ENCODE results near the gene MTREX.
A peak's percentile ranks its signal among the peaks of the same experiment; 100 is the strongest.

The MTREX gene

DNA sequence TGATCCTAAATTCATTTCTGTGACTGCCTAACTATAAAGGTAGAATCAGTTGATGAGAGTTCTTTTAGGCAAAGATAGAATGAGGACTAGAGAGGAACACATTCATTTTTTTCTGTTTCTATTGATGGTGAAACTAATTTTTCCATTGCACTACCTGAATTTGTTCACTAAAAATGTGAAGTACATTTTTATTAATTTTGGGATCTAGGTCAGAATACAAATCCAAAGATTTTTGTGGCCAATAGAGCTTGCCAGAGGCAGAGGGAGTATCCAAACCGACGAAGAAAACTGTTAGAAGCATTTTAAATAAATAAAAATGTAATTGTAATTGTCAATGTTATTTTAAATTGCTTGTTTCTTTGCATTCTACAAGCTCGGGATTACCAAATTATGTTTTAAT lies 78.1 kb downstream of the MTREX start:
- DNase-seq: no peak

DNA sequence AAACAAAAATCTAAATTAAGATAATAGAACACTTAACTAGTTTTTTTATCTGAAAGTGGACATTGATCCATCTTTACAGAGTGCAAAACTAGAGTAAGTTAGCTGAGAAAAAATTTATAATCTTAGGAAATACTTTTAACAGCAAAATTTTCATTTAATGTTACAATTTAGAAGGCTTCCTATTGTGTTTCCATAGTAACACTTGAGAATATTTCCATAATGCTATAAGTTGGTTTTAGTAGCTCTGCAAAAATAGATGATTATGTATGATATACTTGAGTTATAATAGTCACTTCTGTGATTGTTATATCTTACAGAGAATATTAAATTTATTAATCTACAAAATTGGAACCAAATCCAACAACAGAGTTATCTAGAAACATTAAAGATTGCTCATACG lies 78.6 kb downstream of the MTREX start:
- no peak for DNase-seq

DNA sequence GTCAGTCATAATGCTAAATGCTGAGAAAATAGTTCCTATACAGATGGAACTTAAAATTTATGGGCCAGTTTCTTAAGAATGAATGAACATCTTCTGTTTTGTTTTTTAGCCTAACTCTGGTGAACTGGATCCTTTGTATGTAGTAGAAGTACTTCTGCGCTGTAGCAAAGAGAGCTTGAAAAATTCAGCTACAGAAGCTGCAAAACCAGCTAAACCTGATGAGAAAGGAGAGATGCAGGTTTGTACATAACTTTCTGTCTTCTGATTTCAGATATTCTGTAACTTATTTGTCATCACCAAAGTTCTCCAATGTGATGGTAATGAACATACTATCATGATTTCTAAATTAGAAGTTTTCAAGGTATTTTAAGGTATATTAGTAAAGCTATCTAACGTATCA lies 80.1 kb downstream of the MTREX start:
- peak; percentile 14 for DNase-seq

DNA sequence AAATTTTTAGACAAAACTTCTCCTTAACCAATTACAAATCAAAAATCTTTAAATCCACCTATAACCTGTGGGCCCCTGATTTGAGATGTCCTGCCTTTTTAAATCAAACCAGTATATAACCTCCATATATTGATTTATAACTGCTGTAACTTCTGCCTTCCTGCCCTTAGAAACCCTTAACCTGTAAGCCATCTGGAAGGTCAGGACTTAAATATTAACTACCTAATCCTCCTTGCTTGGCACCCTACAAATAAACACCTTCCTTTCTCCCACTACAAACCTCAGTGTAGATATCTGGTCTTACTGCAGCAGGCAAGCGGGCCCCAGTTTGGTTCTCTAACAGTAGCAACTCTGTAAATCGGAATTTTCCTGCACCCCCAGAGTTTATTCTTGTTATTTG lies 83.9 kb downstream of the MTREX start:
- no peak for DNase-seq

DNA sequence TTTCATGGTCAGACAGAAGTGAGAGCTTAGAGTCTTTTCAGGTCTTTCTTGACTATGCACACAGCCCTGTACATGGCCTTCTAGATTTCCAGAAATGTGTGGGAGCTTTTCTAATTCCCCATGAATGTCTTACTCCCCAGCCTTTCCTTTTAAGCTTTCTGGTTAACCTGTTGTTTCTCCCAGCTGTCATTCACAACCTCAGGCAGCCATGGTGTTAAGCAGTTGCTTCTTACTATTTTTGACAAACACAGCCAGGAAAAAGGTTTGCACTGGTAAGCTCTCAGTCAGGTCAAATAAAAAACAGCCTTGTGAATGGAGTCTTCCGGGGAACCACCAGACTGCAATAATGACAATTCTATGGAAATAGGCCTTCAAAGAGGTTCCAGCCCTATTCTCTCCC lies 84.9 kb downstream of the MTREX start:
- no peak for DNase-seq

DNA sequence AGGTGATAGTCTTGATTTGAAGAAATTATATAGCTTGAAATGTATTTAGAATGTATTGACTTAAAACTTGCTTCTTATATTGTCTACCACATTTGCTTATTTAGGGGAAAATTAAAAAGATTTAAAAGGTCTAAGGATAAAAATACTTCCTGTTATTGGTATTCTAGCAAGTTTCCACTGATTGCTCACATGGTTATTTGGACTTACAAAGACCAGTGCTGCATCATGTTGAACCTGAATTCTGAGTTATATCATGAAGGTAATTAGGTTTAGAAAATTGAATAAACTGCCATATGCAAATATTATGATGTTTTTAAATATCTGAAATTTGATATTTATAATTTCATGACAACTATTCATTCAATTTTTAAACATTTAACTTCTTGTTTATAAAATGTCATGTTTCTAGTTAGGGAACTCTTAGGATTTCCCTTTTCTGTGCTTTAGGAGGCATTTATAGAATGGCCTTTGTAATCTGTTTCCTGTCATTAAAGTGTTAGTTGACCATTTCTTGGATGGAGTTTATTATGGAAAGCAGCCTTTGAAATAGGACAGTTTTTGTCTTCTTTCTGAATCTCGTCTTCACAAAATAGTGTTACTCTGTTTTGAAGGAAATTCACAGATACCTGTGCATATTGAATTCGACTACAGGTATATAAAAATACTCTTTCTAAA lies 85.8 kb downstream of the MTREX start:
- no peak for DNase-seq

DNA sequence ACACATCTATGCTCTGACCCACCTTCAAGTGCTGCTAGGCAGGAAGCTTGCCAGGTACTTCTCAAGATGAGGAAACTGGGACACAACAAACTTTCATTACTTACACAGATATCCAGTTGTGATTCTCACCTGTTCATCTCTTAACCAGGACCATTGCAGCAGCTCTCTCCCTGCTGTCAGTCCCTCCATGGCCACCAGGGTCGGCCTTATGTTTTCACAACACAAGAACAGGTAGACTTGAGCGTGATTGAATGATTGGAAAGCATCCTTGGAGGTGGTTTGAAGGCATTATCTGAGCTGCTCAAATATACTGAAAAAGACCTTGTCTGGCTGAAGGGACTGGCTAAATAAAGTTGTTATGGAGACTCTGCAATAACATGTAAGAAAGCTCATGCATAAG lies 94.4 kb downstream of the MTREX start:
- DNase-seq: no peak

DNA sequence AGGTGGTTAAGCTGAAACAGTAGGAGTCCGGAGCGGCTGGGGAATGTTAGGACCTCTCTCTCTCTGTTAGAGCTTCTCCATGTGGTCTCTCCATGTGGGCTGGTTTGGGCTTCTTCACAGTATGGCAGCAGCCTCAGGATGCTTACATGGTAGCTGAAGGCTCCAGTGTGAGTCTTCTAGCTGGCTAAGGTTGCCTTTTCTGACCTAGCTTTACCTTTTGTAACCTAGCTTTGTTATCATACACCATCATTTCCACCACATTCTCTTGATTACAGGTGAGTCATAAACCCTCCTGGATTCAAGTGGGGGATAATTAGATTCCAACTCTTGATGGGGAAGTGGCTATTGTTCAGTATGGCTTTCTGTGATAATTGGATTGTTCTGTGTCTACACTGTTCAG lies 98.5 kb downstream of the MTREX start:
- DNase-seq: no peak

DNA sequence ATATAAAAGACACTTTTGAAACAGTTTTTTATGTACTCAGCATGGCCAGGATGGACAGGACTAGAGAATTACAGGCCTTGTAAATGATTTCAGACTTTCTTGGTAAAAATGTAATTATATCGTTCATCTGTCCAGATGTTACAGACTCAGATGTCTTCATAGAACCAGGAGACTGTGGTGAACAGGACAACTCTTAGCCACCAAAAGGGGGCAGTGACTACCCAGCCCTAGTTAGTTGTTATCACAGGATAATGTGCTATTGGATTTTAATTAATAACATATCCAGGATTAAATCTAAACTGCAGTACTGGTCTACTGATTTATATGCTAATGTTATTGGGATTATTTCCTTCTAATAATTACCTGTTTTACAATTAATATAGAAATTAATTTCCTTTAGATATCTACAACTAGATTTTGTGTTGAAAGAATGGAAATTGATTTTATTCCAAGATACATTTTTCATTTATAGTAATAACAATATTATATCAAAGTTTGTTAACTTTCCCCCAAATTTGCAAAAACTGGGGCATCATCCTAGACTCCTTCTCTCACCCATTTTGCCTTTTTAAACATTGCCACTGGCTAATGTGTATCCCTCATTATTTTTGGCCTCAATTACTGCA lies 99.4 kb downstream of the MTREX start:
- peak; percentile 39 for DNase-seq

DNA sequence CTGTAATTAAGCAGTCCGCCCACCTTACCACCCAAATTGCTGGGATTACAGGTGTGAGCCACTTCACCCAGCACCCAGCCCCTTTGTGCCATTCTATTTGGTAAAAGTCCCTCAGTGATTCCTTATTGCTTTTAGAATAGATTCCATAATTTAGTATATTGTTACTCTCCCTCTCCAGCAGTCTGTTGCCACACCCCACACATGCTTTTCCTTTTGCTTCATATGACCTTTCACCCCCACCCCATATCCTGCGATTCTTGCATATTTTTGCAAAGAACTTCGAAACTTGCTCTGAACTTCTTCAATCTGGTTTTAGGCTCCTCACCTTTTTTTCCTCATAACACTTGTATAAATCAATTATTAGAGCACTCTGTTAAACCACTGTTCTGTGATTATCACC lies 100.2 kb downstream of the MTREX start:
- DNase-seq: no peak

DNA sequence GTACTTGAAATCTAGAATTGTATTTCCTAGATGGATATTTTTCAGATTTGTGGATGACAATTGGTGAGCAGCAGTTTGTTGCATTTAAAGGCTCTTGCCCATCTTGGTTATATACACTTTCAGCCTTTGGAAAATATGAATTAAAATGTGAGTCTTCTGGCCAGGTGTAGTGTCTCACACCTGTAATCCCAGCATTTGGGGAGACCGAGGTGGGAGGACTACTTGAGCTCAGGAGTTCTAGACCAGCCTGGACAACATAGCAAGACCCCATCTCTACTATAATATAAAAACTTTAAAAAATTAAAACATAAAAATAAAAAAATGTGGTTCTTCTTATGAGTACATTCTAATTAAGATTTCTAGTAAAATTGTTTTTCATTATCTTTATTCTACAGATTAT lies 102.0 kb downstream of the MTREX start:
- DNase-seq: no peak

DNA sequence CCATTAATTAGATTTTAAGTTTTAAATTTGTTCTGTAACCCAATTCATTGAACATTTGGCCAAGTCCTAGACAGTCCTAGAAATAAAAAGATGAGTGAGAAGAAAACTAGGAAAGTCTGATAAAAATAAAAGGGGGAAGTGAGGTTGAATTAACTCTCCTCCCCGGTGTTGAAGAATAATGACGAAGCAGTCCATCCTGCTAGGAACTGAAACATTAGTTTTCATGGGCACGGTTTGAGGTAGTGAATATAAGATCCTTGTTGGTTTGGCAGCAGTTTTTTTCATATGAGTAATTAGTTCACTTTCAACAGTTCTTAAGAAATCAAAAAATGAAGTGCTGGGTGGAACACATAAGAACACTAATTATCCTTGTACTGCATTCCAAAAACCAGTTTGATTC lies 103.1 kb downstream of the MTREX start:
- no peak for DNase-seq

DNA sequence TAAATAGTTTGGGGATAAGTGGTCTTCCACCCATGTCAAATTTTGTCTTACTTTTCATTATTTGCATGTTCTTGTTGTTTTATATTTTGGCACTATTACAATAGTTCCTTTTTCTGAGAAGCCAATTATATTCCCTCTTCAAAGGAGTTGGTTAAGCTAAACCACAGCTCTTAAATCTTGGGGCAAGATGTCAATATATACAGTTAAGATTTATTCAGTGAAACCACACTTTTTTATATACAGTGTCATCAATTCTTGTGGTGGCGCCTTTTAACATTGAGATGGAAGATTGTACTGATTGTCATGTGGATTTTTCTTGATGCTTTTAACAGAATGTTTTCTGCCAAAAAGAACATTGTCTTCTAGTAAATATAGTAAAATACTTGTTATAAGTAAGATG lies 104.1 kb downstream of the MTREX start:
- peak; percentile 35 for DNase-seq

DNA sequence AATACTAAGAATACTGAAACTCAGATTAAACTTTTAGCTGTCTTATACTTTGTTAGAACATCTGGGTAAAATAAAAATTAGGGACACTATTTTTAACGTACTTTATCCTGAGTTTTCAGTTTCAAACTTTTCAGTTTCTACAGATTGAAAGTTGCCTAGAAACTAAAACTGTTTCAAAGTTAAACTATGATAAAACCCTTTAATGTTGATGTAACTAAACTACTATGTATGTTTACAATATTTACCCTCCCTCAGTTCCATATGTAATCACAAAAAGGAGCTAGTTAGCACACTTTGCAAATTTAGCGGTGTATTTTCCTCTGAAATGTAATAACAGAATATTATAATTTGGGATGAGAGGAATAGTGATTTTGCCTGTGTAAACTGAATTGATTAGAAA lies 105.9 kb downstream of the MTREX start:
- no peak for DNase-seq

DNA sequence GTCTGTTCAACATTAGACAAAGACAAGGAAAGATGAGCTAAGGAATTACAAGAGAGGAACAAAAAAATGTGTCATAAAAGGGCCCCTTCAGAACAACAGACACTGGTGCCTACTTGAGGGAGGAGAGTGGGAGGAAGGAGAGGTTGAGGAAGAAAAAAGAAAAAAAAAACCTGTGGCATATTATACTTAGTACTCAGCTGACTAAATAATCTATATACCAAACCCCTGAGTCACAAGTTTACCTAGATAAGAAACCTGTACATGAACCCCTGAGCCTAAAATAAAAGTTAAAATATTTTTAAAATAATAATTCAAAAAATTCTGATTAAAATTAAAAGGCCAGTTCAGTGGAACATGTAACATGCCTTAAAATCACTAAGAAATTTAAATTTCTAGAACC lies 107.3 kb downstream of the MTREX start:
- no peak for DNase-seq

DNA sequence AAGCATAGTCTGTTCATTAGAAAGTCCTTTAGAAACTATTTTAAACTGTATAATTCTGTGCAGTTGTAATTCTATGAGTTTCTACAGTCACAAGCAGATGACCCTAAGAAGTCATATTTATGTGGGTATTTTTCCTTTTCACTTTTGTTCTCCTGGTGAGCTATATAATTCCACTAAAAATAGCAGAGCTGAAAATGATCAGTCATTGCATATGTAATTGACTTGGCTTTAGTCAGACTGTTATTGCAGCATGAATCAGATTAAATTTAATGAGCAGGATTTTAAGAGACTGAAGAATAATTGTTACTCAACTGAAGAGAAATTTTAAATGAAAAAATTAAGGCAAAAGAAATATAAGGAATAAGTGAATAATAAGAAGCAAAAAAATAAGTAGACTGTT lies 108.5 kb downstream of the MTREX start:
- DNase-seq: no peak

DNA sequence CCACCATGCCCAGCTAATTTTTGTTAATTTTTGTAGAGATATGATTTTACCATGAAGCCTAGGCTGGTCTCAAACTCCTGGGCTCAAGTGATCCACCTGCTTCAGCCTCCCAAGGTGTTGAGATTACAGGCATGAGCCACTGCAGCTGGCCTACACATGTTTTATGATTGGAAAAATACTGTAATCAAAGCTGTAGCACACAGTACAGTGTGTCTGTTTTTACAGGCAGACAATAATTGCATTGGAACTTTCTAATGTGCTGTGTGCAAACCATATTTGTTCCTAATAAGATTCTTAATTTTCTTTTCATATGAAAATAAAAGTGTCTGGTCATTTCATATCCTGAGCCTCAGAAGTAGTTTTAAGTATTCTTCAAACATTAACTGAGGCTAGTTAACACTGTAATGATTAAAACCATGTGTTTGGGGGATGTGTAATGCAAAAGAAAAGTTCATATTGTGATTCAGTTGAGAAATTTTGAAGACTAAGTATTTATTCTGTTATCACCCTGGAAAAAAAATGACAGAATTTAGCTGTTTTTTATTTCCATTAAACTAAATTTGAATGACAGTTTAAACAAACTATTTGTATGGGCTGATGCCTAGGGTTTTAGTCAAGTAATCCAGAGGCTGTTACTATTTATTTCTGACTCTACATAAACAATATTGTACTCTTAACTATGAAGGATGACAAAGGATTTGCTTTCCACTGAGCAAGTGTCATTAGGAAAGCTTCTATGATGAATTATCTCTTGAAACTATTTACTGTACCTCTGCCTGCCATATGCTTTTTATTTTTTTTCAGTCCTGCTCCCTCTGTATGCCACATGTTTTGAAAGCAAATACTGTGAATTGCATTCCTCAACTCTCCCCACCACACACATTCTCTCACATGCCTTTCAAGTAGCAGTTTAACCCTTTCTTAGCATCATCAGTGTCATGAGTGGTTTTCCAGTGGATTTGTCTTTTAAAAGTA lies 111.5 kb downstream of the MTREX start:
- DNase-seq: no peak

DNA sequence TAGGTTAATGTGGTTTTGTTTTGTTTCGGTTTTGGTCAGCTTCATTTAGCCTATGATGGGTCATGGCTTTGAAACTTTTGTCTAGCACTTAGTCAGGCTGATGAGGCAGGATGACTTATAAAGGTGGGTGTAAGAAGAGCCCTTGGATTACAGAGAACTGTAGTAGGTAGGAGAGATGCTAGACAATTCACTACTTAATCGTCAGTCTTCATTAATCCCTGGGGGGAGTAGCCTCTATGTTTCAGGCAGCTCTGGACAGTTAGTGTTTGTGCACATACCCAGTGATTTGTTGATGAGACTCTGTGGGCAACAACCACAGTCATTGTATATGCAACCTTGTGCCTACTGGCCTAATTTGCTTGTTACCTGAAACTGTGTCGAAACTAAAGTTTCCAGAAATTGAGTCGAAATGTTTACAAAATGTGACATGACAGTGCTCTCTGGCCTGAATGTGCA lies 113.3 kb downstream of the MTREX start:
- no peak for DNase-seq

DNA sequence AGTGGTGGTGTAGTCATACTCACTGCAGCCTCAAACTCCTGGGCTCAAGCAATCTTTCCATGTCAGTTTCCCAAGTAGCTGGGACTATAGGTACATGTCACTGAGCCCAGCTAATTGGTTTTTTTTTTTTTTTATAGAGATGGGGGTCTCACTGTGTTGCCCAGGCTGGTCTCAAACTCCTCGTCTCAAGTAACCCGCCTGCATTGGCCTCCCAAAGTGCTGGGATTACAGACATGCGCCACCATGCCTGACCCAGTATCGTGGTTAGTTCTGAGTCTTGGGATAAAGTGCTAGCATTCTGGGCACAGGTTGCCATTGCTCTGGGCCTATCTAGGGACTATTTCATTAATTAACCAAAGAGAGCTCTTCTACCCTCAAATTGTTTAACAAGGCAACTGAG lies 118.7 kb downstream of the MTREX start:
- no peak for DNase-seq

DNA sequence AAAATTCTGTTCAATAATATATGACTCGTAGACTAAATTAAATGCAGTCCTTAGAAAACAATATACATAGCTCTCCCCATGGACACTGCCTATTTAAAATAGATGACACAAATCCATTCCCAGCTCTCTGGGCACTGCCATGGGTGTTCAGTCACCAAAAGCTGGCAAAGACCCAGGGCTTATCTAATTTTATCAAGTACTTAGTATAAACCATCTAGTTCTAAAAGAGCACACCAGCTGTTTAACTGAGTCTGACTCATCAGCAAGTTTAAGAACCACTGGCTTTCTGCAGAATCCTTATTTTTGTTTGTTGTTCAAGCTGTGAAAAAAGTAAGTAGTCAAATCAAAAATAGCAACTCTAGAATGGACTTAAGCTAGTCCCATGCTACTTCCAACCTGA lies 119.4 kb downstream of the MTREX start:
- DNase-seq: peak; percentile 23

DNA sequence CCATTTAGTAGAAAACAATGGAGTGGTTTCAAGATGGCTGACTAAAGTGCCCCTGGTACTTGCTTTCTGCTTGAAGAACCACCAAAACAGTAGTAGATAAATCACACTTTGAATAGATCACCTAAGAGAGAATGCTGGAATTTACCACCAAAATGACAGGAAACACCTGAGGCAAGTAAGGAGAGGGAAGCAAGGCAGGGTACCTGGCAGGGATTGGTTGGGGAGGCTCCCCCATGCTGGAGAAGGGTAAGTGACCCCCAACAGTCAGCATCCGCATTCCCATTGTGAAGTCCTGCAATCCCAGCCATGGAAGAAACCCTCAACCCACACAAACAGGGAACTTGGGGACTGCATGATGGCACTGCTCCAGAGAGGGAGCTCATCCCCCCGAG lies 121.4 kb downstream of the MTREX start:
- no peak for DNase-seq

DNA sequence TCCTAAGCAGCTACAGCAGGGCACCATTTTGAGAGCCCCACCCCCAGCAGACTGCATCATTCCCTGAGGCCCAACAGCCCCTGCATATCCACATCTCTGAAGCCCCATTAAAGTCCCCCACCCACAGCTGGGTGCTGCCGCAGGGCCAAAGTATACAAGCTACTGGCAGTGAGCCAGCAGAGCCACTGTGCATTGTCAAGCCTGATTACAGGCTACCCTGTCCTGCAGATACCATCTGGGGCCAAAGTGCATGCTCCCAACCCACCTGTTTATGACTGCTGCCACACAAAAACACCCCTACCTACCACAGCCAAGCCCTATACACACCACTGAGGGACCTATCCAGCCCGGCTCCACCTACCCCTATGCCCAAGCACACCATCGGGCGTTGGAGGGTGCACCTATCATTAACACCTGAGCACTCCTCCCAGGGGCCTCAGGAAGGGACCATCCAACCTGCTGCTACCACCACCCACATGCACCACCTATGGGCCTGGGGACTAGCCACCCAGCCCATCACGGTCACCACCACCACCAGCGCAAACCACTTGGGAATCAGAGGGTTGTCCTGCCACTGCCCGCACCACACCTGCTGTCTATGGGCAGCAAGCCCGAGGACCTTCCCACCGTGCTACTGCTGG lies 121.9 kb downstream of the MTREX start:
- DNase-seq: no peak

DNA sequence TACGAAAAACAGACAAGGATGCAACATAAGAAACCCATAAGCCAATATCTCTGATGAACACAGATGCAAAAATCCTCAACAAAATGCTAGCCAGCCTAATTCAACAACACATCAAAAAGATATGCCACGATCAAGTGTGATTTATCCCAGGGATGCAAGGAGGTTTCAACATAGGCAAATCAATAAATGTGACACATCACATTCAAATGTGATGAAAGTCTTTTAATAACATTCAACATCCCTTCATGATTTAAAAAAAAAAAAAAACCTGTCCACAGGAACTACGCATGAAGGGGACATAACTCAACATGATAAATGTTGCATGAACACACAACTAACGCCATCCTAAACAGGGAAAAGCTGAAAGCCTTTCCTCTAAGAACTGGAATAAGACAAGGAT lies 124.8 kb downstream of the MTREX start:
- DNase-seq: no peak

All from OCI-M1 (cell line).